ENCODE data around the gene FAM181A.

The FAM181A gene

GRCh38 chr14:93928184-93929047, 1.3 kb downstream of the FAM181A start:
- Histone ChIP-seq H3K27me3 (replicated peaks) (no peaks in the 10 kb centered on the region), H3K27ac (no peak overlapping the region), H3K36me3 (replicated peaks) (no peaks in the 10 kb centered on the region), H3K4me3 (ENCODE audit: low read depth, low read length) (no peak overlapping the region)
- in situ Hi-C loops (cut with HindIII; ENCODE audit: low pct_ligation_motif_present, low sequenced_read_pairs) = no loop called here
- DNase-seq = no peak
- TF ChIP-seq, protein P1, sequence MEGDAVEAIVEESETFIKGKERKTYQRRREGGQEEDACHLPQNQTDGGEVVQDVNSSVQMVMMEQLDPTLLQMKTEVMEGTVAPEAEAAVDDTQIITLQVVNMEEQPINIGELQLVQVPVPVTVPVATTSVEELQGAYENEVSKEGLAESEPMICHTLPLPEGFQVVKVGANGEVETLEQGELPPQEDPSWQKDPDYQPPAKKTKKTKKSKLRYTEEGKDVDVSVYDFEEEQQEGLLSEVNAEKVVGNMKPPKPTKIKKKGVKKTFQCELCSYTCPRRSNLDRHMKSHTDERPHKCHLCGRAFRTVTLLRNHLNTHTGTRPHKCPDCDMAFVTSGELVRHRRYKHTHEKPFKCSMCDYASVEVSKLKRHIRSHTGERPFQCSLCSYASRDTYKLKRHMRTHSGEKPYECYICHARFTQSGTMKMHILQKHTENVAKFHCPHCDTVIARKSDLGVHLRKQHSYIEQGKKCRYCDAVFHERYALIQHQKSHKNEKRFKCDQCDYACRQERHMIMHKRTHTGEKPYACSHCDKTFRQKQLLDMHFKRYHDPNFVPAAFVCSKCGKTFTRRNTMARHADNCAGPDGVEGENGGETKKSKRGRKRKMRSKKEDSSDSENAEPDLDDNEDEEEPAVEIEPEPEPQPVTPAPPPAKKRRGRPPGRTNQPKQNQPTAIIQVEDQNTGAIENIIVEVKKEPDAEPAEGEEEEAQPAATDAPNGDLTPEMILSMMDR (IDR thresholded peaks at IDR 0.05; ENCODE audit: low read depth, low read length, missing control alignments) = no peak

- Histone ChIP-seq H3K27ac (no peak overlapping the region), H3K36me3 (replicated peaks) (no peaks in the 10 kb centered on the region), H3K4me3 (ENCODE audit: low read depth, low read length) (no peak overlapping the region), H3K27me3 (replicated peaks) (no peaks in the 10 kb centered on the region)
- DNase-seq = no peak
- TF ChIP-seq, protein P1 (IDR thresholded peaks at IDR 0.05; ENCODE audit: low read depth, low read length, missing control alignments) = no peak
- in situ Hi-C loops (cut with HindIII; ENCODE audit: low pct_ligation_motif_present, low sequenced_read_pairs) = no loop called here
These were observed 1.9 kb downstream of the FAM181A start for GRCh38 chr14:93929048-93929535.

DNA sequence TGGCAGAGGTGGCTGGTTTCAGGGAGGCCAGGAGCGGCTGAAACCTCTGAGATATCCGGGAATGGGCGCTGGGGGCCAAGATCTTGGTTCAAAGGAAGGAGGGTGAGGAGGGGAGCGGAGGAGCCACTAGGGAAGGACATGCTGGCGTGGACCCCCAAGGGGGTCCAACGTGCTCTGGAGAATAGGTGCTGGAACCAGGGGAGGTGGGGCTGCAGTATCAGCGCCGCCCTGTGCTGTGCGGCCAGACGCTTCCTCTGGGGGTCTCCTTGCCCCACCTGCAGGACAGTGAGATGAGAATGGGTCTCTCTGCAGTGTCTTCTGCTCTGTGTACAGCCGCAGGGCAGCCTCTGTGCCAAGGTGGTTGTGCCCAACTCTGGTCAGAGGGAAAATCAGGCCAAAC, 2.5 kb downstream of the FAM181A start:
- DNase-seq = no peak
- in situ Hi-C loops (cut with HindIII; ENCODE audit: low pct_ligation_motif_present, low sequenced_read_pairs) = no loop called here
- H3K27ac ChIP-seq = no peak overlapping the region
- no peak overlapping the region for H3K4me3 ChIP-seq (ENCODE audit: low read depth, low read length)
- TF ChIP-seq, protein P1 (IDR thresholded peaks at IDR 0.05; ENCODE audit: low read depth, low read length, missing control alignments) = no peak
- H3K36me3 ChIP-seq (replicated peaks) = no peaks in the 10 kb centered on the region
- H3K27me3 ChIP-seq (replicated peaks) = no peaks in the 10 kb centered on the region

GRCh38 chr14:93930296-93930988, 3.3 kb downstream of the FAM181A start:
- Histone ChIP-seq H3K27me3 (replicated peaks) (no peaks in the 10 kb centered on the region), H3K36me3 (replicated peaks) (no peaks in the 10 kb centered on the region), H3K27ac (no peak overlapping the region), H3K4me3 (ENCODE audit: low read depth, low read length) (no peak overlapping the region)
- DNase-seq = no peak
- in situ Hi-C loops (cut with HindIII; ENCODE audit: low pct_ligation_motif_present, low sequenced_read_pairs) = no loop called here
- TF ChIP-seq, protein P1 (IDR thresholded peaks at IDR 0.05; ENCODE audit: low read depth, low read length, missing control alignments) = no peak

DNA sequence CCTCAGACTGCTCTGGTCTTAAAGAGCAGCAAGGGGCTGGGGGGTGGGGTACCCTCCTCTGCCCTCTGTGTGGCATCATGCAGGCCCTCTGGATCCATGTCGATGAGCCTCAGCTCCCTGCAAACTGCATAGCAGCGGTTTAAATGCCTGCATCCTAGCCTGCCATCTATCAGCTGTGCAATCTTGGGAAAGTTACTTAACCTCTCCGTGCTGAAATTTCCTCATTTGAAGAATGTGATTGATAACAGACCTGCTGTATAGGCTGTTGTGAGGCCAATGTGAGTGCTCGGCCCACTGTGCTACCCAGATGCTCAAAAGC, 3.8 kb downstream of the FAM181A start:
- Histone ChIP-seq H3K27ac (no peak overlapping the region), H3K27me3 (replicated peaks) (no peaks in the 10 kb centered on the region), H3K36me3 (replicated peaks) (no peaks in the 10 kb centered on the region), H3K4me3 (ENCODE audit: low read depth, low read length) (no peak overlapping the region)
- in situ Hi-C loops (cut with HindIII; ENCODE audit: low pct_ligation_motif_present, low sequenced_read_pairs) = no loop called here
- TF ChIP-seq, protein P1 (IDR thresholded peaks at IDR 0.05; ENCODE audit: low read depth, low read length, missing control alignments) = no peak
- no peak for DNase-seq

Data from brain microvascular endothelial cell (primary cell).